GM08714 (cell line): ENCODE data around the gene KREMEN1.

Source experiments
- H3K4me3 ChIP-seq: fragments of 200-500 bp; sonication (Bioruptor generic); 2 replicates; pipeline ENCODE4 v1.5.1; 2014; ENCODE audit warnings: mild to moderate bottlenecking, low read length, inconsistent platforms
- ZNF274 ChIP-seq: IDR thresholded peaks from 2 replicates; pipeline ENCODE4 v1.6.1; 2012; ENCODE audit warnings: mild to moderate bottlenecking, low read depth, low read length

Gene KREMEN1

DNA sequence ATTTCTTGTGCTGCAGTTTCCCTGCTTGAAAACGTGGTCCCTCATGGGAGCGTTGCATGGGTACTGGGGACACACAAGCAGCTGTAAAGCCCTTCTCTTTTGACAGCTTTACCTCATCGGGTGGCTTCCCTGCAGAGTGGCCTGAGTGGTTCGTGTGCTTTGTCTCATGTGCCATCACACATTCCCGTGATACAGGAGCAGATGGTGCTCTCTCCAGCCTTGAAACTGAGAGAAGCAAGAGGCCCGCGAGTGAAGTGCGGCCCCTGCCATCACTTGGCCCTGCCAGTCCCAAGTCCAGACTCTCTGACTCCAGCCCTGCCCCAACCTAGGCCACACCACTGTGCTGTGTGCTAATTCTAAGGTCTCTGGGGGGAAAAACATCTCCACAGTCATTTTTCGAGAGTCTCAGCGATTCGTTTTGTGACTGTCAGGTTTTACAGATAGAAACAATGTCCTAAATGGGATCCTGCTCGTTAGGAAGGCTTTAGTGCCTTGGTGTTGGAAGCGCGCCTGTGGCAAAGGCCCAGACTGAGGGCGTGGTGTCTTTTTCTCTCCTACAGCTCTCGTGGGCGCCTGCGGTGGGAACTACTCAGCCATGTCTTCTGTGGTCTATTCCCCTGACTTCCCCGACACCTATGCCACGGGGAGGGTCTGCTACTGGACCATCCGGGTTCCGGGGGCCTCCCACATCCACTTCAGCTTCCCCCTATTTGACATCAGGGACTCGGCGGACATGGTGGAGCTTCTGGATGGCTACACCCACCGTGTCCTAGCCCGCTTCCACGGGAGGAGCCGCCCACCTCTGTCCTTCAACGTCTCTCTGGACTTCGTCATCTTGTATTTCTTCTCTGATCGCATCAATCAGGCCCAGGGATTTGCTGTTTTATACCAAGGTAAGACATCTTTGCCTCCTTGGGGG lies 64.2 kb downstream of the KREMEN1 start:
- no peak for TF ChIP-seq ZNF274
- no peak overlapping the region for H3K4me3 ChIP-seq

DNA sequence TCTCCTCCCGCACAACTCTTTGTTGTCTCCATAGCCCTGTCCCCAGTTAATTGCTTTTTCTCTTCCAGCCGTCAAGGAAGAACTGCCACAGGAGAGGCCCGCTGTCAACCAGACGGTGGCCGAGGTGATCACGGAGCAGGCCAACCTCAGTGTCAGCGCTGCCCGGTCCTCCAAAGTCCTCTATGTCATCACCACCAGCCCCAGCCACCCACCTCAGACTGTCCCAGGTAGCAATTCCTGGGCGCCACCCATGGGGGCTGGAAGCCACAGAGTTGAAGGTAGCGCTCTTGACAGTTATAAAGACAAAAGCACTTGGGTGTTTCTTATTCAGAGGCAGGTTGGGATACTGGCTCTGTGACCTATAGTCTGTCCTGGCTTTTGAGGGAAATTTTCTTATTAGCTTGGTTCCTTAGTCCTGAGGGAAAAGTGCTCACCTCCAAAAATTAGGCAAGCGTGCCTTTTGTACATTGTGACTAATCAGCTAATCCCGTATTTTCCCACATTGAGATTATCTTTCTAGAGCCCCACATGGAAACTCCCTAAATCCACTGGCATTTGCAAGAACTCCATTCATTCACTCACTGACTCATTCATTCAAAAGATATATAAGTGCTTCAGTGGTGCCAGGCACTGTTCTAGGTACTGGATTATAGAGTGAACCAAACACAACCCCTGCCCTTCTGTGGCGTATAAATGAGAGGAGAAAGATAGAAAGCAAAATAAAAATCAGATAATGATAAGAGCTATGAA lies 65.9 kb downstream of the KREMEN1 start:
- no peak for TF ChIP-seq ZNF274
- no peak overlapping the region for H3K4me3 ChIP-seq

DNA sequence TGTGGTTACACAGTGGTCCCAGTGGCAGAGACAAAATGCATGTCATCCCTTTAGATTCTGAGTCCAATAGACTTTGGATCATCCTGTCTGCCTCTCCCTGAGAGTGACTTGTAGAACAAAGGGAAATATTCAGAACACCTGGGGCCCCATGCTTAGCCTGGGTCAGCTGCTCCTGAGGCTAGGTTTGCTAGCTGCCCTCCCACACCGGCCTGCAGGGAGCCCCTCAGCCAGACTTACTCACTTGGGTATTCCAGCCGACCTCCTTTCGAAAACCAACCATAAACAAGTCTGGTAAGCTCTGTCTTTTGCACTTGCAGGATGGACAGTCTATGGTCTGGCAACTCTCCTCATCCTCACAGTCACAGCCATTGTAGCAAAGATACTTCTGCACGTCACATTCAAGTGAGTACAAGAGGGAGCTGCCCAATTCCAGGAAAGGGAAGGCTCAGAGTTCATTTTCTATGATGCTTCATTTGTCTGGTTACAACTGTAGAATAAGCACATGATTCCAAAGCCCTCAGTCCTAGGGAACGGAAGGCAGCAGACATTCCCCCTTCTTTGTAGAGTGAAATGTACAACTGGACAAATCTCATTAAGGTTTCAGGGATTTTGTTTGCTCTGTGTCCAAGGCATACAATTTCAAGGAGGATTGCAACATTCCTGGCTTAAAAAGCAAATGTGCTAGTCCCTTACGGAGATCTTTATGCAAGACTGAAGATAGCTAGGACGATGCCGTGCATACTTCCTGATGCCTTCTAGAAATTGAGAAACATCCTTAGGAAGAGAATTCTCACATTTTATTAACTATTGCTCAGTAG lies 67.3 kb downstream of the KREMEN1 start:
- no peak for TF ChIP-seq ZNF274
- no peak overlapping the region for H3K4me3 ChIP-seq

DNA sequence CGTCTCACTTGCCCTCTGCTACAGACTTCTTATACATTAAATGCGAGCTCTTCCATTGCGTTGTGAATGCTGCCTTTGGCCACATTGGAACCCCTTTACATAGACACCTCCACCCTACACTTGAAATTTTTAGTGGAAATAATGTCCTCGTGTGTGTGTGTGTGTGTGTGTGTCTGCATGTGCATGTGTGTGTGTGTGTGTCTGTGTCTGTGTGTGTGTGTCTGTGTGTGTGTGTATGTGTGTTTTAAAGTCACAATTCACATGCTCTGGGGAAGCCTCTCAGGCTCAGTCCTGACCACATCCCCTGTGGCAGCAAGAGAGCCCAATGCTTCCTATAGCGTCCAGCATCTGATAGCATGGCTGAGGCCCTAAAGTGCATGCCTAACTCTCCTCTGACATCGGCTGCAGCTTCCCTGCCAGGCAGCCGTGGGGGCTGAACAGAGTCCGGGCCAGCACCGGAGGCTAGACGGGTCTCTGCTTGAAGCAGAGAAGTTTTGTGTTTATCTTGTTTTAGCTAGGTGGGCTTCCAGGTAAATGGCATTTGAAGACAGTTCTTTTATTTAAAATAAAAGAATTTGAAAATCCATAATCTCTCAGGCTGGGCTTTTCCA lies 68.3 kb downstream of the KREMEN1 start:
- no peak for TF ChIP-seq ZNF274
- H3K4me3 ChIP-seq, result no peak overlapping the region

DNA sequence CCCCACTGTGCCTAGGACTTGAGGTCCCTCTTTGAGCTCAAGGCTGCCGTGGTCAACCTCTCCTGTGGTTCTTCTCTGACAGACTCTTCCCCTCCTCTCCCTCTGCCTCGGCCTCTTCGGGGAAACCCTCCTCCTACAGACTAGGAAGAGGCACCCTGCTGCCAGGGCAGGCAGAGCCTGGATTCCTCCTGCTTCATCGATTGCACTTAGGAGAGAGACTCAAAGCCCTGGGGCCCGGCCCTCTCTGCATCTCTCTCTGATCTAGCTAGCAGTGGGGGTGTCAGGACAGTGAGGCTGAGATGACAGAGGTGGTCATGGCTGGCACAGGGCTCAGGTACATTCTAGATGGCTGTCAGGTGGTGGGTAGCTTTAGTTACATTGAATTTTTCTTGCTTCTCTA lies 69.3 kb downstream of the KREMEN1 start:
- TF ChIP-seq ZNF274, result no peak
- no peak overlapping the region for H3K4me3 ChIP-seq

DNA sequence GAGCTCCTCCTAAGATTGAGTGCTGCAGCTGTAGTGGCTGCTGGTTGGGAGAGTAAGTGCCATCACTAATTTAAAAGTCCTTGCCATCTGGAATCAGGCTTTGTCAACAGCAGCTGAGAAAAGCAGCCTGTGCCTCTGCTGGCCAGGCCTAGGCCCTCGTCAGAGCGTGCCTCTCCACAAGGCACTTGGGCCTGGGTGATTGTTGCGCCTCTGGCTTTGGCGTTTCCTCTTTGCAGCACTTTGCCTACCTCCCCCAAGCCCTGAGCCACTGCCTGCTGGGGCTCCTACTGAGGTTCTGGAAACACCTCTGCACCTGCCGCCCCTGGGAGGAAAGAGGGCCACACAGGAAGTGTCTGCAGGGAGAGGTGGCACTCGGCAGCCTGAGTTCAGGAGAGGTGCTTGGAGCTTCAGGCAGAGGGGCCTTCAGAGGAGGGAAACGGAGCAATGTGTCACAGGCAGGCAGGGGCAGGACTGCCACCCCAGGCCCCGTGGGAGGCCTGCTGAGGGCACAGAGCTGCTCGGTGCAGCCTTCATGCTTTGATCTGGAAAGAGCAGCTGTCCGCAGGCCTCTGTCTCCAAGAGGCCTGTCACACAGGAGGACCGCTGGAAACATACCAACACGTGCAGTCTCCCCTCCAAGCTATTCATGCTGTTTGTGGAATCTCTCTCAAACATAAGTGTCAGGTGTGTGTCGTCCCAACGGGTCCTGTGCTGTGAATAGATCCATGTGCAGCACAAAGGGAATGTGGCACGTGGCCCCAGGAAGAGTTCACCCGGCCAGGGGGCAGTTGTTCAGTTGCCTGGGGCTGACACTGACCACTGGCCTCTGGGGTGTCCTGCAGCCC lies 71.3 kb downstream of the KREMEN1 start:
- no peak for TF ChIP-seq ZNF274
- H3K4me3 ChIP-seq, result no peak overlapping the region

DNA sequence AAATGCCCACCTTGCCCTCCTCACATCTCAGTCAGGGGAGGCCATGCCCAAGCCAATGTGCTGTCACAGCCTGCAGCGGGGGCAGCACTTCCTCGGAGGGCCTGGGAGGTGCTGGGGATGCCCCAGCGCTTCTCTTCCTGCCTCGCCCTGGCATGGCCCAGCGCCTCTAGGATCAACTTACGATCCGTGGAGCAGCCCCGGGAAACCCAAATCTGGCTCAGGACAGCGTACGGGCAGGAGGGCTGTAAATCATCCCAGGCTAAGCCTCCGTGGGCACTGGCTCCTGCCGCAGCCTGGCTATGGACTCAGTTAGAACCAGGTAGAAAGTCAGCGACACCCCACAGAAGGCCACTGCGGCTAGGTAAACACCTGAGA lies 71.9 kb downstream of the KREMEN1 start:
- TF ChIP-seq ZNF274, result no peak
- no peak overlapping the region for H3K4me3 ChIP-seq

DNA sequence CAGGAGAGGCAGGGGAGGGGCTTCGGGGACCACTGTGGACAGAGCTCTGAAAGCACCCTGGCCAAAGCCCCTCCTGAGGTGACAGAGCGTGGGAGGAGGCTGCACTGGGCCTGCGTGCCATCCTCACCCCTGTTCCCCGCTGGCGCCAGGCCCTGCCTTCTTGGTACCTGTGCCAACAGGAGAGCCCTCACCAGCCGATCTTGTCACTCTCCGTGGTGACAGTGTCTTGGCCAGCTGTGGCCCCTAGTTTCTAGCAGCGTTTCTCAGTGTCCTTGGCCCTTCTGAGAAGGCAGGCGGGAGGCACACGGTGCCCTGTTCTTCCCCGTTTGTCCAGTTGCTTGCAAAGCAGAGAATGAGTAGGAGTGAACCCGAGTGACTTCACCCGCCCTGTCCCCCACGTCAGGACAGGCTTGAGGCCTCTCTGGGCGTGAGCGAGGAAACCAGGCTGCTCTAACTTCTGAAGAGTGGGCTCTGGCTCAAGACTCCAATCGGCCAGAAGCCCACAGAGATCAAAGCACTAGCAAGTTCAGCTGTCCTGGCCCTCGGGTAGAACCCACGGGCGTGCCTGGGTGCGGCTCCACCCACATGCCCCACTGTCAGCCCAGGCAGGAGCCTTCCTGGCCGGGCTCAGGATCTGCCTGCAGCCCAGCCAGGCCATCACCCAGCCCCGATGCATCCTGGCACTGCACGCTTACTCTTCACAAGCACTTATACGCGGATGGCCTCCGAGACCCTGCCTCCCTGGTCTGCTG lies 72.7 kb downstream of the KREMEN1 start:
- TF ChIP-seq ZNF274, result no peak
- no peak overlapping the region for H3K4me3 ChIP-seq

DNA sequence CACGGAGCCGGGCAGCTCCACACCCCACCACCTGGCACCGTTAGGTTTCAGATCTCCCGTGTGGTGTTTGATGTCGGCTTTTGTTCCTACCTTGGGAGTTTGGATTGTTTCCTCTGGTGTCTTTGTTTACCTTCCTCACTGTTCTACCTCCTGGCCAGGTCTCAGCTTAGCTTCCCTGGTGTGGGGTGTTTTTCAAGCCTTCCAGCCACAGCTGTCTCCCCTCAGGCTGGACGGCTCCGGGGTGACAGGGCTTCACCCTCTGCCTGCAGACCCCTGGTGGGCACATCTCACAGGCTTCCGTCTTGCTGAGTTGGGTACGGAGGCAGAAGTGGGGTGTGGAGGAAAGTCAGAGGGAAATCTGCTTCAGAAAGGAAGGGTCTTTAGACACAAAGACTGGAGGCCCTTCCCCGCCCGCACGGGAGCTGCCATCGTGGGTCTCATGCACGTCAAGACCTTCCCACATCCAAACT lies 73.3 kb downstream of the KREMEN1 start:
- no peak overlapping the region for H3K4me3 ChIP-seq

DNA sequence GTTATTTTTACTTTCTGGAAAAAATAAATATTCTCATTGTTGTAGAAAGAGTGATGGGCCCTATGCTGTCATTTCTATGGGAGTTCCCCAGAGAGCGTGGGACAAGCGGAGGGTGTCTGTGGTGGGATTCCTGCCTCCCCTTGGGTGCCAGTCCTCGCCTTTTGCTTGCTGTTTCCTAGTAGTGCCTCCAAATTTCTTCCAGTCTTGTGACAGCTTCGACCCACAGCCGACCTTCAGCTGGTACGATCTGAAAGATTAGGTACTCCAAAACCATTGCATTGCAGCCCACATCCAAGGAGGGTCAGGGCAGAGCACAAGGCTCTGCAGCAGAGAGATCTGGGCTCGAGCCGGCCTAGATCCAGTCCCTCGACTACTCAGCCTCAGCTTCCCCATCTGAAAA lies 73.9 kb downstream of the KREMEN1 start:
- no peak overlapping the region for H3K4me3 ChIP-seq
- no peak for TF ChIP-seq ZNF274

More for the DNA sequence above, 73.3 kb downstream of the KREMEN1 start:
- no peak for TF ChIP-seq ZNF274

DNA sequence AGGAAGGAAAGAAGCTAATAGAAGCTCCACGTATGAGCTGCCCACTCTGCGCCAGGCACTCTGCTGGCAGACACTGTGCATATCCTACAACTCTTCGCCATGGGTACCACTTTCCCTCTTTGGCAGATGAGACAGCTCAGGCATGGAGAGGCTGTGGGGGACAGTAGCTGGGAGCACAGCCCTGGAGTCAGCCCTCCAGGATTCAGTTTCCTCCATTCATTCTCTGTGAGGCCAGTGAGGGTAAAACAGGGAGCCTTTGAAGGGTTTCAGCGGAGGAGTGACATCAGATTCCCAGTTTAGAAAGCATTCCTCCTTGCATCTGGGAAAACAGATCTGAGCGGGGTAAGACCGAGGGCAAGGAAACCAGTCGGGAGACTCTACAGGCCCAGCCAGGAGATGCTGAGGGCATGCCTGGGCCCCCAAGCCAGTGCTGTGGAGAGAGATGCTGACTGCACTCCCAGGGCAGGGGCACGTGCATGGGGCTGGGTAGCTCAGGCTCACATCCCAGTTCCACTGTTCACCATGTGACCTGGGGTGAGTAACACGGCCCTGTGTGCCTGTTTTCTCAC lies 74.6 kb downstream of the KREMEN1 start:
- TF ChIP-seq ZNF274, result no peak
- no peak overlapping the region for H3K4me3 ChIP-seq

DNA sequence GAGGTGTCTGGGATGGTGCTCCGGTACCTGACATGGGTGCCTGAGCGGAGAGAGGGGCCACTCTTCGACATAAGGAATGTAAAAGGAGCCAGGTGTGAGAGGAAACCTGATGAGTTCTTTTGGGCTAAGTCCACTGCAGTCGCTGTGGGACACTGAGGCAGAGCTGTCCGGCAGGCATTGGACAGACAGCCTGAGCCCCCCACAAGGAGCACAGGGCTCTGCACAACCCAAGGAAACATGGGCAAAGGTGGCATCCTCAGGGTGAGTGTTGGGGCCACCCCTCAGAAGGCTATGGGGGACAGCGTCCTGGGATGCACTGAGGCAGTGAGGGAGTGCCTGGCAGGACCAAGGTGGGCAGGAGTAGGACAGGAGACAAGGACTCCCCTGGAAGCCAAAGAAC lies 75.2 kb downstream of the KREMEN1 start:
- H3K4me3 ChIP-seq, result no peak overlapping the region
- TF ChIP-seq ZNF274, result no peak
